ENCODE measurements around the gene TBC1D8. TPM values are rescaled to one million over a fixed set of nuclear protein-coding genes. Genes with fewer than 3 reads are reported as not detected.
A peak's percentile ranks its signal among the peaks of the same experiment; 100 is the strongest.
"Not testable (repeated sequence)": the region's sequence is repeated elsewhere in the genome, so short reads cannot be mapped to it uniquely, and the experiment has no call there.

Gene TBC1D8
- total RNA-seq, 1 donor: 13.4 TPM

DNA sequence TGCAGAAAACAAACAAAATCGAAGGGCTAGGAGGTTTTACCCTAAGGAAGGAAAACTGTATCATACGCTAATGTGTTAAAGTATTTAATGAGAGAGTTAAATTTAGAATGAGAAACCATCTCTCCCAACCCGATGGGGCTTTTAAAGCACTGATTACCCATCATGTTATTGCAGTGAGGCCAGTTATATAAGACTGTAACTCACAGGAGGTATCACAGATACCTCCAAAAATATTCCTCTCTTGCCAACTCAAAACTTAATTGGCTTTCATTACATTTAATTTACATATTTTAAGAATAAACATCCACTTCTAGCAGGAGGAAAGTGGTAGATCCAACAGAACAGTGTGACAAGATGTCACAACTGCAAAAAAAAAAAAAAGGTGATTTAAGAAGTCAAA is 92.8 kb downstream of the TBC1D8 start:
- TF ChIP-seq, protein P1, sequence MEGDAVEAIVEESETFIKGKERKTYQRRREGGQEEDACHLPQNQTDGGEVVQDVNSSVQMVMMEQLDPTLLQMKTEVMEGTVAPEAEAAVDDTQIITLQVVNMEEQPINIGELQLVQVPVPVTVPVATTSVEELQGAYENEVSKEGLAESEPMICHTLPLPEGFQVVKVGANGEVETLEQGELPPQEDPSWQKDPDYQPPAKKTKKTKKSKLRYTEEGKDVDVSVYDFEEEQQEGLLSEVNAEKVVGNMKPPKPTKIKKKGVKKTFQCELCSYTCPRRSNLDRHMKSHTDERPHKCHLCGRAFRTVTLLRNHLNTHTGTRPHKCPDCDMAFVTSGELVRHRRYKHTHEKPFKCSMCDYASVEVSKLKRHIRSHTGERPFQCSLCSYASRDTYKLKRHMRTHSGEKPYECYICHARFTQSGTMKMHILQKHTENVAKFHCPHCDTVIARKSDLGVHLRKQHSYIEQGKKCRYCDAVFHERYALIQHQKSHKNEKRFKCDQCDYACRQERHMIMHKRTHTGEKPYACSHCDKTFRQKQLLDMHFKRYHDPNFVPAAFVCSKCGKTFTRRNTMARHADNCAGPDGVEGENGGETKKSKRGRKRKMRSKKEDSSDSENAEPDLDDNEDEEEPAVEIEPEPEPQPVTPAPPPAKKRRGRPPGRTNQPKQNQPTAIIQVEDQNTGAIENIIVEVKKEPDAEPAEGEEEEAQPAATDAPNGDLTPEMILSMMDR (IDR thresholded peaks at IDR 0.05; ENCODE audit: insufficient read depth, low read depth, low read length): no peak
- H3K4me3 ChIP-seq (ENCODE audit: low read depth, low read length): no peak overlapping the region
- no peak for DNase-seq (ENCODE audit: low read depth)

DNA sequence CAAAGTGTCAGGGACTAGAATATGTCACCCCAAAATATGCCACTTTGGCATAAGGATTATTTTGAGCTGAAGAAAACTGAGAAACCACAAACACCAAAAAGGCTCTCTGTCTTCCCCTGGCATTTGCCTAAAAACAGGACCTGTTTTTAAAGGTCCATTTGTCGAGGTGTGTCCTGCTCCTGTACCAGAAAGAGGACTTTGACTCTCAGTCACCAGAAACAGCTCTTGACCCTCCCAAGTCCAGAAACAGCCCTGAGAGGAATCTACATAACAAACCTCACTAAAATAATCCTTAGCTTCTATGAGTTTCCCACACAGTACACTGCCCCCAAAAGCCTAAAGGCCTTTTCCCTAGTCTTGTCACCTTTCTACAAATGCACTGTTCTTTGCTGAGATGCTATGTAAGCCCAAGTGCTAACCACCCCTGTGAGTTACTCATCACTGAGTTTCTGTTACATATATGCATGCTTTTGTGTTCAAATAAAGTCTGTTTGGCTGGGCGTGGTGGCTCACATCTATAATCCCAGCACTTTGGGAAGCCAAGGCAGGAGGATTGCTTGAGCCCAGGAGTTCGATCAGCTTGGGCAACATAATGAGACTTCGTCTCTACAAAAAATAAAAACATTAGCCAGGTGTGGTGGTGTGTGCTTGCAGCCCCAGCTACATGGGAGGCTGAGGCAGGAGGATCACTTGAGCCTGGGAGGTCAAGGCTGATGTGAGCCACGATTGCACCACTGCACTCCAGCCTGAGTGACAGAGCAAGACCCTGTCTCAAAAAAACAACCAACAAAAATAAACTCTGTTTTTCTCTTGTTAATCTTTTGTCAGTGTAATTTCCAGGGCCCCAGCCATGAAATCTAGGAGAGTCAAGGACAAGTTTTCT is 93.9 kb downstream of the TBC1D8 start:
- H3K4me3 ChIP-seq (ENCODE audit: low read depth, low read length): no peak overlapping the region
- no peak for DNase-seq (ENCODE audit: low read depth)
- TF ChIP-seq, protein P1 (IDR thresholded peaks at IDR 0.05; ENCODE audit: insufficient read depth, low read depth, low read length): no peak

DNA sequence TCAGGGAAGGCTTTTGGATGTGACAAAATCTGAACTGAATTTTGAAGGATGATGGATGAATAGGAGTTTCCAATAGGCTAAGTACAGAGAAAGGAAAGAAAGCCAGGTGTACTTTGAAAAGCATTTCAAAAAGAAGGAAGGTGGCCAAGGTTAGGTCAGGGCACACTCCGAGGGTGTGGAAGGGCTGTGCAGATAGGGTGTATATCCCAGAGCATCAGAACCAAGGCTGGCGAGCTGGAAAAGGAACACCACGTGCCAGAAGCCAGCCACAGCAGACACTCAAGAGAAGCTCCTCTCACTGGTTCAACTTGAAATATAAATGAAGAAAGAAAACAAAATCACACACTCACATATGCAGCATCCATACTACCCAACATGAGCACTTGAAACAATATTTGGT is 98.1 kb downstream of the TBC1D8 start:
- TF ChIP-seq, protein P1 (IDR thresholded peaks at IDR 0.05; ENCODE audit: insufficient read depth, low read depth, low read length): no peak
- DNase-seq (ENCODE audit: low read depth): no peak
- no peak overlapping the region for H3K4me3 ChIP-seq (ENCODE audit: low read depth, low read length)

DNA sequence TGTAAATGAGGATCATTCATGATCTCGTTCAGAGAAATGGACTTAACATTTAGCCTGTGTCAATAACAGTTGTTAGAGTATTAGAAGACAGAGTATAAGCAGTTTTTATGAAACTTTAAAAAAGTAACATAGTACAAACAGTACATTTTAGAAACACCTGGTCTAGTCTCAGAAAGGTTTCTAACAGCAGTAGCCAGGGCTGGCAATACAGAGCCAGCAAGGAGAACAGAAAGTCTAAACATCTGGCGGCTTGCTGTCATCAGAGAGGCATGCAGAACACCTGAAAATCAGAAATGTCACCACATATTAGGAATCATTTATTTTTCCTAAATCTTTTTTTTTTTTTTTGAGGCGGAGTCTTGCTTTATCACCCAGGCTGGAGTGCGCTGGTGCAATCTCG is 99.0 kb downstream of the TBC1D8 start:
- TF ChIP-seq, protein P1 (IDR thresholded peaks at IDR 0.05; ENCODE audit: insufficient read depth, low read depth, low read length): no peak
- no peak for DNase-seq (ENCODE audit: low read depth)
- no peak overlapping the region for H3K4me3 ChIP-seq (ENCODE audit: low read depth, low read length)

DNA sequence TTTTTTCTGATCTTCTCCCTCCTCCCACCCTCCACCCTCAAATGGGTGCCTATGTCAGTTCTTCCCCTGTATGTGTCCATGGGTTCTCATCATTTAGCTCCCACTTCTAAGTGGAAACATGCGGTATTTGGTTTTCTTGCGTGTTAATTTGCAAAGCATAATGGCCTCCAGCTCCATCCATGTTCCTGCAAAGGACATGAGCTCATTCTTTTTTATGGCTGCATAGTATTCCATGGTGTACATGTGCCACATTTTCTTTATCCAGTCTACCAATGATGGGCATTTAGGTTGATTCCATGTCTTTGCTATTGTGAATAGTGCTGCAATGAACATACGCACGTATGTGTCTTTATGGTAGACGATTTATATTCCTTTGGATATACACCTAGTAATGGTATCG is 100.3 kb downstream of the TBC1D8 start:
- not testable (repeated sequence) for H3K4me3 ChIP-seq (ENCODE audit: low read depth, low read length); DNase-seq (ENCODE audit: low read depth)

DNA sequence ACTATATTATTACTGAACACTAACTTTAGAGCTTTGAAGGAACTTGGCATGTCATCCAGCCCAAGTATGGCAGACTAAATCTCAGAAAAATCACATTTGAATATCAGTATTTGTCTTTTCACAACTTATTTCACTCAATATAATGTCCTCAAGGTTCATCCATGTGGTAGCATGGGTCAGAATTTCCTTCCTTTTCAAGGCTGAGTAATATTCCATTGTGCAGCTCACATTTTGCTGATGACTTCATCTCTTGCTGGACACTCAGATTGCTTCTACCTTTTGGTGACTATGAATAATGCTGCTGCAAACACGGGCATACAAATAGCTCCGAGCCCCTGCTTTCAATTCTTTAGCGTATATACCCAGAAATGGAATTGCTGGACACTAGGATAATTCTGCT is 102.4 kb downstream of the TBC1D8 start:
- no peak overlapping the region for H3K4me3 ChIP-seq (ENCODE audit: low read depth, low read length)
- no peak for DNase-seq (ENCODE audit: low read depth)
- TF ChIP-seq, protein P1 (IDR thresholded peaks at IDR 0.05; ENCODE audit: insufficient read depth, low read depth, low read length): no peak

DNA sequence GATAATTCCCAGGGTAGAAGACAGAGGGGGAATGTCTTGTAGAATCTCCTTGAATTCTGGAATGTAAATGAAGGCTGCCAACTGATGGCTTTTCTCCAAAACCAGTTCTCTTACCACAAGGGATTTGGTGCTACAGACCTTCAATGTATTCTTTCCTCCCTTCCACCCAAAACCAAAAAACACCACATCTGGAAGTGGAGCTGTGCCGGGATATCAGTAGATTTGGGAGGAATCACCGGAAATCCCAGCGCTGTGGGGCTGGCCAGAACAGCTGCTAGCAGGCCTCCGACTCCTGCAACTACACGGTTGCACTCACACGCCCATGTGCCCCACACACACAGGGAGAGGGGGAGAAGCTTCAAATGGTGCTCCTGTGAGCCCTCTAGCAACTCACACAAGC is 103.4 kb downstream of the TBC1D8 start:
- H3K4me3 ChIP-seq (ENCODE audit: low read depth, low read length): no peak overlapping the region
- DNase-seq (ENCODE audit: low read depth): peak; percentile 34
- TF ChIP-seq, protein P1 (IDR thresholded peaks at IDR 0.05; ENCODE audit: insufficient read depth, low read depth, low read length): no peak
